Vagina (tissue), 2 donors: Measurements from ENCODE around the gene SRL.
"Not testable (repeated sequence)": the region's sequence is repeated elsewhere in the genome, so short reads cannot be mapped to it uniquely, and the experiment has no call there.

Source experiments
- CTCF ChIP-seq, 3 experiments: fragments of 450-650 bp in 2 of 3; fragments of 200-600 bp in 1 of 3; sonication (generic) in 1 of 3; IDR thresholded peaks; one replicate each; pipeline ENCODE4 v1.5.1; 2017 to 2019; ENCODE audit warnings: antibody characterized with exemption in 3 of 3, mild to moderate bottlenecking in 2 of 3, moderate library complexity in 2 of 3
- POLR2A ChIP-seq, 2 donors: fragments of 450-650 bp; IDR thresholded peaks; one replicate each; pipeline ENCODE4 v1.6.1; 2017; ENCODE audit warnings: antibody characterized with exemption in 2 of 2, mild to moderate bottlenecking in 2 of 2, moderate library complexity in 2 of 2

- TF ChIP-seq CTCF, POLR2A (IDR thresholded peaks at IDR 0.05): not testable (repeated sequence)
Measured at GRCh38 chr16:4253012-4253393, 11.1 kb upstream of the SRL start.
